GM18508 (cell line): ENCODE data around the gene TIMM29.

Experiments used
- ATAC-seq: cut with Tn5 transposase; IDR thresholded peaks from one replicate; pipeline ENCODE4 v1.9.1; 2021; ENCODE audit warnings: moderate number of reproducible peaks; ENCODE audit not compliant: insufficient read depth, unreplicated experiment

TIMM29 gene

GRCh38 chr19:10928563-10929401, at the start of gene TIMM29, which contains the start of gene YIPF2:
Gene TIMM29, plus strand, starts transcription at chr19:10928811. Its CDS starts 12 bp downstream, at chr19:10928823.
Gene YIPF2, minus strand, starts transcription at chr19:10928639. Its CDS starts 229 bp downstream, at chr19:10928410.
- ATAC-seq: peak; percentile 55

GRCh38 chr19:10881403-10882107, 47.1 kb upstream of the TIMM29 start:
- no peak for ATAC-seq

- ATAC-seq: no peak
Observed at GRCh38 chr19:10882108-10882457, 46.5 kb upstream of the TIMM29 start.

GRCh38 chr19:10884274-10884673, 44.3 kb upstream of the TIMM29 start:
- no peak for ATAC-seq

- no peak for ATAC-seq
Observed at GRCh38 chr19:10885201-10886169, 43.1 kb upstream of the TIMM29 start.

- no peak for ATAC-seq
Observed at GRCh38 chr19:10887616-10888367, 40.8 kb upstream of the TIMM29 start.

- no peak for ATAC-seq
Observed at GRCh38 chr19:10888421-10888866, 40.2 kb upstream of the TIMM29 start.

- no peak for ATAC-seq
Observed at GRCh38 chr19:10889880-10890279, 38.7 kb upstream of the TIMM29 start.

GRCh38 chr19:10891405-10892086, 37.1 kb upstream of the TIMM29 start:
- no peak for ATAC-seq

- no peak for ATAC-seq
Observed at GRCh38 chr19:10892256-10892655, 36.4 kb upstream of the TIMM29 start.

- ATAC-seq: no peak
Observed at GRCh38 chr19:10894911-10895213, 33.7 kb upstream of the TIMM29 start.

- ATAC-seq: no peak
Observed at GRCh38 chr19:10895363-10895762, 33.2 kb upstream of the TIMM29 start.

GRCh38 chr19:10895920-10896319, 32.7 kb upstream of the TIMM29 start:
- ATAC-seq: no peak

GRCh38 chr19:10896851-10897526, 31.6 kb upstream of the TIMM29 start:
- no peak for ATAC-seq

GRCh38 chr19:10898633-10899032, 30.0 kb upstream of the TIMM29 start:
- ATAC-seq: no peak

GRCh38 chr19:10899151-10899653, 29.4 kb upstream of the TIMM29 start:
- ATAC-seq: no peak

- ATAC-seq: no peak
Observed at GRCh38 chr19:10907925-10908324, 20.7 kb upstream of the TIMM29 start.

GRCh38 chr19:10908380-10908960, 20.1 kb upstream of the TIMM29 start:
- no peak for ATAC-seq
